RWPE1 (cell line): ENCODE results near the gene GLS2.

Experiments used
- CTCF ChIA-PET: fragments of 350-600 bp; sonication (Branson Sonifier 250); formaldehyde crosslinking; extraction: SDS; loops from one replicate; lab custom pipeline; 2021; lab: Yijun Ruan, JAX
- POLR2A ChIA-PET: fragments of 400-600 bp; formaldehyde crosslinking; extraction: SDS; loops from one replicate; lab custom pipeline; 2020; ENCODE audit warnings: antibody characterized with exemption; ENCODE audit not compliant: low non-redundant PET; lab: Yijun Ruan, JAX
- DNase-seq: peaks from one replicate; pipeline ENCODE4 v3.0.0; 2012; ENCODE audit warnings: low spot score
- H3K27ac ChIP-seq: fragments of 450-650 bp; 2 replicates; pipeline ENCODE4 v1.5.1; 2017
- CTCF ChIP-seq: fragments of 450-650 bp; conservative IDR thresholded peaks from 2 replicates; pipeline ENCODE4 v1.5.1; 2017; ENCODE audit warnings: low read depth, mild to moderate bottlenecking

The GLS2 gene

GRCh38 chr12:56522411-56523193, 34.6 kb upstream of the GLS2 start:
- H3K27ac ChIP-seq, result no peak overlapping the region
- DNase-seq, result no peak
- no peak for TF ChIP-seq CTCF
- CTCF ChIA-PET, result interaction anchor here (0.6 to 1.0 kb wide), 4 partner anchors 7 to 802 kb away, joined by 3 to 7 read pairs (median 4); no protein-coding TSS in a partner anchor
- POLR2A ChIA-PET, result no interaction called here

DNA sequence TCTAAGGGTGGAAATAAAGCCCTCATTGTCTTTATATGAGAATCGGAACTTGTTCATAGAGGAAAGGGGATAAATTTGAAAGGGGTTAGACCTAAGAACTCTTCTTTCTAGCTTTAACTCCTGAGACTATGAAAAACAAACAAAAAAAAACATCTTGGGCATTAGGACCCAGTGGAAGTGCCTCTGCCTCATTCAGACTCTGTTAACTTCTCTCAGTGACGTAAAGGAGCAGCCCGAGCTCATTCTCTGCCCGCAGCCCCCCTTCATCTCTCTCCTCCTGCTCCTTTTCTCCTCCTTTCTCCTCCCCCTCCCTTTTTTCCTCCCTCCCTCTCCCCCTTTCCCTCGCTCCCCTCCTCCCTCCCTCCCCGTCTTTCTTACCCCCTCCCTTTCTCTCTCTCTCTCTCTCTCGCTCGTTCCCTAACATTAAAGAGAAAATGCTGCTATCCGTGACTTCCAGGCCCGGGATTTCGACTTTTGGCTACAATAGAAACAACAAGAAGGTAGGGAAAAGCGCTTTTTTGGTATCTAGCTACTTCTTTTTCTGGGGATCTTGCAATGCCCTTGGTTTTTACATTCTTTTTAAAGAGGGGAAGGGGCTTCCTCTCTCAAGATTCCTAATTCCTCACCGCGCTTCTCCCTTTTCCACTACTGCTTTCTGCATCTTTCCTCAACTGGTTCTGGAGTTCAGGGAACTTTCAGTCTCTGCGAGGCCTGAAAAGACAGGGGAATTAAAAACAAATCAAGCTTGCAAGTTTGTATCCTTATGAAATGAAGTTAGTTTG, 33.8 kb upstream of the GLS2 start, which contains the start of gene RBMS2:
Gene RBMS2, plus strand, starts transcription at position 231 of the 782 bp plus-strand sequence. Its CDS starts 204 bp downstream, at position 435.
- no peak for TF ChIP-seq CTCF
- CTCF ChIA-PET, result interaction anchor here (0.6 to 1.0 kb wide), 4 partner anchors 52 to 801 kb away, joined by 3 to 8 read pairs (median 6); no protein-coding TSS in a partner anchor
- POLR2A ChIA-PET, result no interaction called here
- DNase-seq, result peak; percentile 77
- H3K27ac ChIP-seq, result peak within 1 kb of the TSS; percentile 71

GRCh38 chr12:56521209-56521589, 33.2 kb upstream of the GLS2 start:
- ChIA-PET POLR2A (no interaction called here), CTCF (interaction anchor here (0.6 to 0.8 kb wide), 2 partner anchors 25 to 52 kb away, joined by 3 to 8 read pairs; no protein-coding TSS in a partner anchor)
- DNase-seq, result no peak
- peak overlapping the region; percentile 71 for H3K27ac ChIP-seq
- TF ChIP-seq CTCF, result no peak

- no peak for DNase-seq
- CTCF ChIA-PET, result interaction anchor here (0.6 kb wide), 1 partner anchor 26 kb away, joined by 3 read pairs; no protein-coding TSS in a partner anchor
- H3K27ac ChIP-seq, result no peak overlapping the region
- POLR2A ChIA-PET, result no interaction called here
- no peak for TF ChIP-seq CTCF
These were observed 32.5 kb upstream of the GLS2 start for GRCh38 chr12:56520506-56520905.

- no peak for TF ChIP-seq CTCF
- ChIA-PET CTCF (interaction anchor here (0.7 kb wide), 1 partner anchor 64 kb away, joined by 3 read pairs; no protein-coding TSS in a partner anchor), POLR2A (no interaction called here)
- no peak for DNase-seq
- H3K27ac ChIP-seq, result peak overlapping the region; percentile 55; the same call in 1 of the 2 replicates
These were observed 32.1 kb upstream of the GLS2 start for GRCh38 chr12:56520048-56520447.

GRCh38 chr12:56518570-56518969, 30.6 kb upstream of the GLS2 start:
- peak overlapping the region; percentile 55 for H3K27ac ChIP-seq
- CTCF ChIA-PET, result no interaction called here
- DNase-seq, result no peak
- TF ChIP-seq CTCF, result no peak
- POLR2A ChIA-PET, result no interaction called here
